GM12878 (cell line): Measurements from ENCODE around the gene MTNR1A.
"Not testable (repeated sequence)": the region's sequence is repeated elsewhere in the genome, so short reads cannot be mapped to it uniquely, and the experiment has no call there.

Source experiments
- BCL11A ChIP-seq: IDR thresholded peaks from 2 replicates; pipeline ENCODE4 v1.6.1; 2011; ENCODE audit warnings: low read depth, low read length
- CREM ChIP-seq: IDR thresholded peaks from 2 replicates; pipeline ENCODE4 v1.6.1; 2014; ENCODE audit warnings: antibody characterized with exemption, low read depth
- POLR2A ChIP-seq: IDR thresholded peaks from 2 replicates; pipeline ENCODE4 v1.6.1; 2011; ENCODE audit warnings: low read depth, mild to moderate bottlenecking, low read length
- RCOR1 ChIP-seq: conservative IDR thresholded peaks from 2 replicates; pipeline ENCODE4 v1.6.1; 2012; ENCODE audit warnings: low read depth, low read length, improper control_type of control experiment
- RFX5 ChIP-seq: IDR thresholded peaks from 2 replicates; pipeline ENCODE4 v1.6.1; 2011; ENCODE audit warnings: low read depth, low read length, improper control_type of control experiment
- SPI1 ChIP-seq: IDR thresholded peaks from 2 replicates; pipeline ENCODE4 v1.6.1; 2011; ENCODE audit warnings: low read depth, mild to moderate bottlenecking, low read length, moderate library complexity, borderline replicate concordance; ENCODE audit not compliant: insufficient read depth
- YY1 ChIP-seq: IDR thresholded peaks from 2 replicates; pipeline ENCODE4 v1.6.1; 2011; ENCODE audit warnings: low read depth, mild to moderate bottlenecking, low read length
- TF ChIP-seq, protein P1 (sequence below), 3 experiments: IDR thresholded peaks in 2 of 3; conservative IDR thresholded peaks in 1 of 3; 2 replicates each; pipeline ENCODE4 v1.5.1; 2011; ENCODE audit warnings: low read depth in 3 of 3, low read length in 3 of 3, mild to moderate bottlenecking in 3 of 3, control low read depth in 2 of 3, moderate library complexity in 2 of 3, inconsistent platforms in 1 of 3, mixed read lengths in 1 of 3; ENCODE audit not compliant: control insufficient read depth in 2 of 3, insufficient read depth in 1 of 3; ENCODE audit errors: extremely low read depth in 1 of 3

DNA sequence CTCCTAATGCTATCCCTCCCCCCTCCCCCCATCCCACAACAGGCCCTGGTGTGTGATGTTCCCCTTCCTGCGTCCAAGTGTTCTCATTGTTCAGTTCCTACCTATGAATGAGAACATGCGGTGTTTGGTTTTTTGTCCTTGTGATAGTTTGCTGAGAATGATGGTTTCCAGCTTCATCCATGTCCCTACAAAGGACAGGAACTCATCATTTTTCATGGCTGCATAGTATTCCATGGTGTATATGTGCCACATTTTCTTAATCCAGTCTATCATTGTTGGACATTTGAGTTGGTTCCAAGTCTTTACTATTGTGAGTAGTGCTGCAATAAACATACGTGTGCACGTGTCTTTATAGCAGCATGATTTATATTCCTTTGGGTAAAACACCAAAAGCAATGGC, 31.4 kb downstream of the MTNR1A start:
- TF ChIP-seq SPI1, POLR2A, RFX5, YY1, BCL11A, CREM, RCOR1: not testable (repeated sequence)
- TF ChIP-seq, protein P1, sequence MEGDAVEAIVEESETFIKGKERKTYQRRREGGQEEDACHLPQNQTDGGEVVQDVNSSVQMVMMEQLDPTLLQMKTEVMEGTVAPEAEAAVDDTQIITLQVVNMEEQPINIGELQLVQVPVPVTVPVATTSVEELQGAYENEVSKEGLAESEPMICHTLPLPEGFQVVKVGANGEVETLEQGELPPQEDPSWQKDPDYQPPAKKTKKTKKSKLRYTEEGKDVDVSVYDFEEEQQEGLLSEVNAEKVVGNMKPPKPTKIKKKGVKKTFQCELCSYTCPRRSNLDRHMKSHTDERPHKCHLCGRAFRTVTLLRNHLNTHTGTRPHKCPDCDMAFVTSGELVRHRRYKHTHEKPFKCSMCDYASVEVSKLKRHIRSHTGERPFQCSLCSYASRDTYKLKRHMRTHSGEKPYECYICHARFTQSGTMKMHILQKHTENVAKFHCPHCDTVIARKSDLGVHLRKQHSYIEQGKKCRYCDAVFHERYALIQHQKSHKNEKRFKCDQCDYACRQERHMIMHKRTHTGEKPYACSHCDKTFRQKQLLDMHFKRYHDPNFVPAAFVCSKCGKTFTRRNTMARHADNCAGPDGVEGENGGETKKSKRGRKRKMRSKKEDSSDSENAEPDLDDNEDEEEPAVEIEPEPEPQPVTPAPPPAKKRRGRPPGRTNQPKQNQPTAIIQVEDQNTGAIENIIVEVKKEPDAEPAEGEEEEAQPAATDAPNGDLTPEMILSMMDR (IDR thresholded peaks at IDR 0.05 in 2 of 3, conservative IDR thresholded peaks at IDR 0.05 in 1 of 3; ENCODE audit: control insufficient read depth in 2 of 3, extremely low read depth in 1 of 3, insufficient read depth in 1 of 3, low read depth in 3 of 3, low read length in 3 of 3) = not testable (repeated sequence)
